Effector CD8-positive, alpha-beta T cell (primary cell): Measurements from ENCODE around the gene SLC51A.
"Not testable (repeated sequence)": the region's sequence is repeated elsewhere in the genome, so short reads cannot be mapped to it uniquely, and the experiment has no call there.

Experiments used
- DNase-seq: peaks from one replicate; lab custom pipeline; 2025; lab: John Stamatoyannopoulos, UW

The SLC51A gene

GRCh38 chr3:196238612-196239560, 22.6 kb downstream of the SLC51A start:
- no peak for DNase-seq

- DNase-seq, result no peak
Observed at GRCh38 chr3:196240424-196240823, 24.1 kb downstream of the SLC51A start.

- DNase-seq, result no peak
Observed at GRCh38 chr3:196241704-196242103, 25.4 kb downstream of the SLC51A start.

GRCh38 chr3:196244166-196244565, 27.8 kb downstream of the SLC51A start:
- not testable (repeated sequence) for DNase-seq

- DNase-seq, result no peak
Observed at GRCh38 chr3:196246612-196247308, 30.4 kb downstream of the SLC51A start.

GRCh38 chr3:196251918-196252317, 35.6 kb downstream of the SLC51A start:
- DNase-seq, result no peak

- DNase-seq, result no peak
Observed at GRCh38 chr3:196254376-196255283, 38.3 kb downstream of the SLC51A start.

- DNase-seq, result no peak
Observed at GRCh38 chr3:196255776-196256175, 39.4 kb downstream of the SLC51A start.

GRCh38 chr3:196260784-196261183, 44.5 kb downstream of the SLC51A start:
- no peak for DNase-seq

GRCh38 chr3:196263819-196264218, 47.5 kb downstream of the SLC51A start:
- no peak for DNase-seq

- DNase-seq, result no peak
Observed at GRCh38 chr3:196268284-196269163, 52.2 kb downstream of the SLC51A start.

GRCh38 chr3:196270499-196270898, 54.2 kb downstream of the SLC51A start:
- DNase-seq, result no peak

- no peak for DNase-seq
Observed at GRCh38 chr3:196272826-196273225, 56.5 kb downstream of the SLC51A start.

- DNase-seq, result no peak
Observed at GRCh38 chr3:196273655-196274054, 57.3 kb downstream of the SLC51A start.

GRCh38 chr3:196274585-196274984, 58.3 kb downstream of the SLC51A start:
- no peak for DNase-seq

- no peak for DNase-seq
Observed at GRCh38 chr3:196275126-196275525, 58.8 kb downstream of the SLC51A start.

- no peak for DNase-seq
Observed at GRCh38 chr3:196280689-196281440, 64.5 kb downstream of the SLC51A start.

- no peak for DNase-seq
Observed at GRCh38 chr3:196281962-196282361, 65.6 kb downstream of the SLC51A start.
